K562 (cell line): ENCODE measurements around the gene RCE1. TPM values are rescaled to one million over a fixed set of nuclear protein-coding genes. Genes with fewer than 3 reads are reported as not detected.

Source experiments
- ATAC-seq: fragments of 200-7000 bp; cut with Tn5 transposase; 3 replicates; pipeline ENCODE4 v1.9.1; 2020; ENCODE audit warnings: moderate library complexity
- BruUV-seq: library from RNA; stranded (reverse); fragments of 400-500 nt; replicated peaks from 2 replicates; lab custom pipeline; 2021; lab: Mats Ljungman, UMichigan
- CTCF ChIA-PET: fragments of 300-600 bp; formaldehyde crosslinking; extraction: SDS; loops from one replicate; lab custom pipeline; 2021; ENCODE audit warnings: low intra/inter-chr PET ratio; lab: Yijun Ruan, JAX
- POLR2A ChIA-PET: fragments of 300-600, 350-650 bp; sonication (Branson Sonifier 250); formaldehyde crosslinking; extraction: SDS; loops from one replicate; lab custom pipeline; 2021; ENCODE audit warnings: antibody characterized with exemption, inconsistent platforms; lab: Yijun Ruan, JAX
- DNase-seq, 4 experiments: peaks; one replicate each; pipeline versions ENCODE4 v3.0.0 to v3.0.0-alpha.2; 2011 to 2018; ENCODE audit warnings: low spot score in 3 of 4, mixed read lengths in 3 of 4; ENCODE audit errors: extremely low read depth in 1 of 4
- FAIRE-seq: peaks from 2 replicates; lab custom pipeline; 2011; peaks lifted over from hg19 to GRCh38; lab: Jason Lieb, UNC
- H2AFZ ChIP-seq: 2 replicates; pipeline ENCODE4 v1.6.0; 2011; ENCODE audit warnings: low read depth, low read length, control low read depth, inconsistent platforms
- H3K27ac ChIP-seq: fragments of 200-600 bp; 3 replicates; pipeline ENCODE4 v1.8.0; 2011; ENCODE audit warnings: low read depth, mild to moderate bottlenecking, control low read depth, inconsistent platforms, low read length, moderate library complexity, mixed read lengths; ENCODE audit errors: extremely low read depth
- H3K27me3 ChIP-seq, 2 experiments: fragments of 300-600 bp in 1 of 2; 2 replicates in 1 of 2; 3 replicates in 1 of 2; pipeline versions ENCODE4 v1.6.0 to v1.8.0; 2011; ENCODE audit warnings: inconsistent platforms in 2 of 2, low read length in 2 of 2, mild to moderate bottlenecking in 1 of 2, mixed read lengths in 1 of 2, moderate library complexity in 1 of 2; ENCODE audit not compliant: control insufficient read depth in 2 of 2, insufficient read depth in 2 of 2
- H3K36me3 ChIP-seq: fragments of 300-600 bp; 3 replicates; pipeline ENCODE4 v1.8.0; 2011; ENCODE audit warnings: mild to moderate bottlenecking, low read length, inconsistent platforms; ENCODE audit not compliant: control insufficient read depth, insufficient read depth
- H3K4me1 ChIP-seq, 2 experiments: fragments of 200-600 bp in 1 of 2; replicated peaks in 1 of 2; 2 replicates in 1 of 2; 3 replicates in 1 of 2; pipeline versions ENCODE4 v1.5.1 to v1.8.0; 2011; ENCODE audit warnings: inconsistent platforms in 2 of 2, low read length in 2 of 2, mild to moderate bottlenecking in 1 of 2, mixed read lengths in 1 of 2, moderate library complexity in 1 of 2; ENCODE audit not compliant: control insufficient read depth in 2 of 2, insufficient read depth in 2 of 2
- H3K4me2 ChIP-seq: 2 replicates; pipeline ENCODE4 v1.6.1; 2011; ENCODE audit warnings: low read length, control low read depth, inconsistent platforms, mixed read lengths; ENCODE audit not compliant: insufficient read depth
- H3K4me3 ChIP-seq: fragments of 200-600 bp; sonication (generic), shearing (Covaris generic); 2 replicates; pipeline ENCODE4 v1.5.1; 2016; ENCODE audit warnings: control low read depth, inconsistent platforms
- H3K79me2 ChIP-seq: fragments of 200-600 bp; 3 replicates; pipeline ENCODE4 v1.8.0; 2011; ENCODE audit warnings: low read length, inconsistent platforms; ENCODE audit not compliant: control insufficient read depth, insufficient read depth
- H3K9ac ChIP-seq, 2 experiments: 2 replicates each; pipeline versions ENCODE4 v1.6.0 to v1.6.1; 2011; ENCODE audit warnings: low read depth in 2 of 2, low read length in 2 of 2, control low read depth in 1 of 2, inconsistent platforms in 1 of 2, mild to moderate bottlenecking in 1 of 2, mixed read lengths in 1 of 2; ENCODE audit not compliant: insufficient read depth in 1 of 2
- H3K9me1 ChIP-seq: one replicate; pipeline ENCODE4 v1.6.0; 2011; ENCODE audit warnings: inconsistent platforms, mild to moderate bottlenecking, low read length, moderate library complexity; ENCODE audit not compliant: control insufficient read depth, insufficient read depth
- H3K9me3 ChIP-seq: replicated peaks from 2 replicates; pipeline ENCODE4 v1.5.1; 2011; ENCODE audit warnings: low read depth, low read length, inconsistent platforms; ENCODE audit not compliant: control insufficient read depth, insufficient read depth
- H4K20me1 ChIP-seq: replicated peaks from 2 replicates; pipeline ENCODE4 v1.6.1; 2011; ENCODE audit warnings: low read length, inconsistent platforms, mixed read lengths; ENCODE audit not compliant: control insufficient read depth, insufficient read depth
- BRF2 ChIP-seq: IDR thresholded peaks from 3 replicates; pipeline ENCODE4 v1.6.1; 2011; ENCODE audit warnings: borderline replicate concordance, mild to moderate bottlenecking; ENCODE audit not compliant: insufficient read length, insufficient read depth
- POLR2G ChIP-seq: fragments of 200-400 bp; formaldehyde crosslinking; IDR thresholded peaks from 2 replicates; pipeline ENCODE4 v1.6.1; 2017; ENCODE audit warnings: low read depth, mild to moderate bottlenecking, antibody characterized with exemption, low read length, moderate library complexity
- YY1 ChIP-seq, 3 experiments: IDR thresholded peaks; 2 replicates each; pipeline ENCODE4 v1.6.1; 2011; ENCODE audit warnings: low read length in 2 of 3, mild to moderate bottlenecking in 2 of 3, moderate library complexity in 2 of 3, borderline replicate concordance in 1 of 3, control low read depth in 1 of 3, low read depth in 1 of 3; ENCODE audit not compliant: insufficient read depth in 3 of 3, insufficient replicate concordance in 2 of 3, control insufficient read depth in 1 of 3, insufficient read length in 1 of 3; ENCODE audit errors: extremely low read depth in 1 of 3
- WGBS: fragments of 100-300 bp; shearing (Covaris generic); methylation state at CpG from one replicate; pipeline ENCODE4 v1.1.6; 2016; ENCODE audit warnings: low coverage, mixed read lengths; ENCODE audit not compliant: insufficient coverage; ENCODE audit errors: missing lambda C conversion rate; 5-methylcytosine and 5-hydroxymethylcytosine counted together
- in situ Hi-C: fragments of 300-500 bp; cut with MboI; formaldehyde crosslinking; loops from 4 replicates; pipeline ENCODE4 v1.15.0; 2018; ENCODE audit warnings: inconsistent platforms, mixed read lengths
- intact Hi-C: fragments of 100-400 bp; cut with micrococcal nuclease; formaldehyde crosslinking; loops from 2 replicates; pipeline ENCODE4 v1.14.2; 2022
- polyA plus RNA-seq, 8 experiments: library from polyadenylated mRNA; depleted of rRNA in 4 of 8; stranded (reverse) in 5 of 8; unstranded in 3 of 8; fragments of >200 nt; fragmentation: Nextera tagmentation in 2 of 8; fragmentation: Illumina TruSeq in 1 of 8; extraction: Ambion mirVana in 2 of 8; extraction: Trizol in 1 of 8; gene quantifications; 2 replicates each; pipeline versions ENCODE4 v1.2.1 to v1.2.3, GENCODE V29; 2011 to 2014; ENCODE audit warnings: inconsistent platforms in 1 of 8, missing spikeins in 1 of 8
- total RNA-seq, 7 experiments: library from RNA; depleted of rRNA in 6 of 7; stranded (reverse); fragments of >200 nt in 6 of 7; fragmentation: Illumina TruSeq in 2 of 7; extraction: Trizol in 2 of 7; gene quantifications; 2 replicates each; pipeline versions ENCODE4 v1.2.1 to v1.2.3, GENCODE V29; 2011 to 2021; ENCODE audit warnings: low replicate concordance in 1 of 7

RCE1 gene
- total and polyA plus RNA-seq, 9 of the 15 experiments (the other 6 are each of a cell fraction or from before 2014, with no cell fraction given) = 0.75 to 41.5 (median 15.1) TPM

GRCh38 chr11:66853242-66854229 is 10.3 kb downstream of the RCE1 start:
- DNase-seq = no peak
- Histone ChIP-seq H3K9me3 (no peaks in the 10 kb centered on the region), H3K27ac (no peak overlapping the region; the same call in 2 of the 3 replicates), H3K9ac (peak overlapping the region in 1 of 2 experiments; percentile 39; a peak in 2 of 4 replicates), H3K9me1 (no peaks in the 10 kb centered on the region), H3K4me2 (no peak overlapping the region), H3K36me3 (peaks cover 24% of the 10 kb centered on the region; the same call in 2 of the 3 replicates), H4K20me1 (no peaks in the 10 kb centered on the region), H3K4me3 (no peak overlapping the region), H2AFZ (no peak overlapping the region), H3K4me1 (peaks cover 11 to 84% of the 10 kb centered on the region in 2 experiments; a peak in 4 of 5 replicates), H3K79me2 (peaks cover 24% of the 10 kb centered on the region), H3K27me3 (no peaks in the 10 kb centered on the region)
- WGBS = 82% methylated on average over 17 of the region's 26 CpGs
- CTCF ChIA-PET = no interaction called here
- no peak for FAIRE-seq
- no TSS peak for BruUV-seq
- in situ Hi-C loops (loop anchor here (5.0 kb wide), 1 partner anchor 124 kb away; the partner anchor contains the start of gene C11orf86), intact Hi-C loops (no loop called here)
- ATAC-seq = no peak
- TF ChIP-seq YY1 (IDR thresholded peaks at IDR 0.05; ENCODE audit: borderline replicate concordance in 1 of 3, control insufficient read depth in 1 of 3, extremely low read depth in 1 of 3, insufficient read depth in 3 of 3, insufficient read length in 1 of 3, insufficient replicate concordance in 2 of 3, low read depth in 1 of 3, low read length in 2 of 3) (peak in 1 of 3 experiments; percentile 51), BRF2 (no peak), POLR2G (peak; percentile 32)
- POLR2A ChIA-PET = interaction anchor here (0.6 to 5.5 kb wide), 3 partner anchors 10 to 176 kb away, joined by 3 to 58 read pairs (median 3); partner anchors contain the start of genes RBM4B and RCE1
